Common myeloid progenitor, CD34-positive (primary cell): Measurements from ENCODE around the gene SOS2.

Source experiments
- CTCF ChIA-PET: fragments of 350-600 bp; sonication (Branson Sonifier 250); formaldehyde crosslinking; loops from one replicate; lab custom pipeline; 2021; ENCODE audit warnings: antibody characterized with exemption; lab: Charles Lee
- POLR2A ChIA-PET: fragments of 350-600 bp; sonication (Branson Sonifier 250); formaldehyde crosslinking; loops from one replicate; lab custom pipeline; 2021; ENCODE audit warnings: antibody characterized with exemption; lab: Charles Lee
- DNase-seq, 3 donors: peaks; one replicate each; pipeline versions ENCODE4 v3.0.0 to v3.0.0-alpha.2; 2013
- H3K27ac ChIP-seq, 2 experiments: 1 replicate in 1 of 2; 2 replicates in 1 of 2; pipeline ENCODE4 v1.7.0; 2013; ENCODE audit warnings: inconsistent platforms in 2 of 2, low read length in 2 of 2, mild to moderate bottlenecking in 2 of 2, low read depth in 1 of 2, moderate library complexity in 1 of 2; ENCODE audit not compliant: severe bottlenecking in 2 of 2, insufficient read depth in 1 of 2, poor library complexity in 1 of 2
- H3K27me3 ChIP-seq, 5 experiments: replicated peaks in 2 of 5; 1 replicate in 3 of 5; 2 replicates in 2 of 5; pipeline versions ENCODE4 v1.6.1 to v1.7.0; 2013; ENCODE audit warnings: low read length in 4 of 5, mild to moderate bottlenecking in 2 of 5, moderate library complexity in 2 of 5, inconsistent platforms in 1 of 5; ENCODE audit not compliant: insufficient read depth in 5 of 5, control insufficient read depth in 4 of 5
- H3K36me3 ChIP-seq, 4 experiments: 1 replicate in 2 of 4; 2 replicates in 2 of 4; pipeline versions ENCODE4 v1.6.1 to v1.7.0; 2013; ENCODE audit warnings: low read length in 3 of 4, control low read depth in 1 of 4, mild to moderate bottlenecking in 1 of 4; ENCODE audit not compliant: control insufficient read depth in 4 of 4, insufficient read depth in 4 of 4
- H3K4me1 ChIP-seq, 4 experiments: 1 replicate in 3 of 4; 2 replicates in 1 of 4; pipeline versions ENCODE4 v1.6.1 to v1.7.1; 2013; ENCODE audit warnings: low read length in 3 of 4, mild to moderate bottlenecking in 3 of 4, control low read depth in 1 of 4, inconsistent platforms in 1 of 4, moderate library complexity in 1 of 4; ENCODE audit not compliant: control insufficient read depth in 4 of 4, insufficient read depth in 4 of 4; ENCODE audit errors: control extremely low read depth in 1 of 4
- H3K4me3 ChIP-seq, 7 experiments: 1 replicate in 4 of 7; 2 replicates in 3 of 7; pipeline versions ENCODE4 v1.5.1 to v1.7.0; 2013; ENCODE audit warnings: mild to moderate bottlenecking in 7 of 7, low read length in 6 of 7, moderate library complexity in 6 of 7, inconsistent platforms in 2 of 7, low read depth in 2 of 7, control low read depth in 1 of 7; ENCODE audit not compliant: insufficient read depth in 4 of 7, control insufficient read depth in 1 of 7; ENCODE audit errors: extremely low read depth in 1 of 7
- H3K9me3 ChIP-seq, 5 experiments: 1 replicate in 4 of 5; 2 replicates in 1 of 5; pipeline versions ENCODE4 v1.6.1 to v1.7.1; 2013; ENCODE audit warnings: low read length in 4 of 5, mild to moderate bottlenecking in 2 of 5, inconsistent platforms in 1 of 5, low read depth in 1 of 5, moderate library complexity in 1 of 5; ENCODE audit not compliant: control insufficient read depth in 4 of 5, insufficient read depth in 2 of 5; ENCODE audit errors: control extremely low read depth in 1 of 5
- WGBS: methylation state at CpG from one replicate; pipeline ENCODE4 v1.1.5; 2013; ENCODE audit not compliant: insufficient coverage; 5-methylcytosine and 5-hydroxymethylcytosine counted together

SOS2 gene

GRCh38 chr14:50067723-50068495 is 163.5 kb downstream of the SOS2 start:
- no peaks in the 10 kb centered on the region for H3K27me3 ChIP-seq
- no peaks in the 10 kb centered on the region for H3K36me3 ChIP-seq
- no peak for DNase-seq
- no peak overlapping the region for H3K4me3 ChIP-seq
- whole genome bisulfite sequencing: 97% methylated on average over 6 of the region's 8 CpGs
- ChIA-PET POLR2A (no interaction called here), CTCF (interaction anchor here (0.5 kb wide), 1 partner anchor 8 kb away, joined by 3 read pairs; no protein-coding TSS in a partner anchor)
- H3K4me1 ChIP-seq: peaks cover 5 to 29% (median 20%) of the 10 kb centered on the region in 4 experiments
- no peak overlapping the region for H3K27ac ChIP-seq
- no peaks in the 10 kb centered on the region for H3K9me3 ChIP-seq
